Panc1 (cell line): ENCODE results near the gene MICALL1.

Experiments used
- CTCF ChIP-seq: fragments of 450-650 bp; IDR thresholded peaks from 2 replicates; pipeline ENCODE4 v1.5.1; 2017; ENCODE audit warnings: mild to moderate bottlenecking
- POLR2AphosphoS5 ChIP-seq: IDR thresholded peaks from 2 replicates; pipeline ENCODE4 v1.6.1; 2012; ENCODE audit warnings: mild to moderate bottlenecking, low read depth, low read length, moderate library complexity
- REST ChIP-seq, 2 experiments: IDR thresholded peaks; 2 replicates each; pipeline ENCODE4 v1.6.1; 2011 to 2012; ENCODE audit warnings: low read depth in 2 of 2, control low read depth in 1 of 2, low read length in 1 of 2, mild to moderate bottlenecking in 1 of 2, moderate library complexity in 1 of 2; ENCODE audit not compliant: insufficient read depth in 1 of 2
- SIN3A ChIP-seq: IDR thresholded peaks from 2 replicates; pipeline ENCODE4 v1.6.1; 2012; ENCODE audit warnings: low read depth, mild to moderate bottlenecking, low read length, moderate library complexity, borderline replicate concordance; ENCODE audit not compliant: insufficient read depth
- TCF7L2 ChIP-seq: IDR thresholded peaks from 2 replicates; pipeline ENCODE4 v1.6.1; 2011; ENCODE audit warnings: mild to moderate bottlenecking, low read depth, low read length, inconsistent platforms

GRCh38 chr22:37931893-37932389, 25.8 kb downstream of the MICALL1 start:
- TF ChIP-seq CTCF (no peak), POLR2AphosphoS5 (no peak), SIN3A (no peak), TCF7L2 (no peak), REST (IDR thresholded peaks at IDR 0.05; ENCODE audit: insufficient read depth in 1 of 2, low read depth in 2 of 2, low read length in 1 of 2) (no peak)
